H1 (cell line): ENCODE measurements around the gene PRPH2. TPM values are rescaled to one million over a fixed set of nuclear protein-coding genes. Genes with fewer than 3 reads are reported as not detected.

ENCODE experiments used
- ASH2L ChIP-seq: fragments of 200-600, 300-600 bp; sonication (generic); IDR thresholded peaks from one replicate; pipeline ENCODE4 v1.7.1; 2017; ENCODE audit warnings: low read length
- BCL11A ChIP-seq, 2 experiments: IDR thresholded peaks; one replicate each; pipeline ENCODE4 v1.6.1; 2011; ENCODE audit warnings: low read depth in 2 of 2, low read length in 2 of 2, mild to moderate bottlenecking in 2 of 2
- CHD7 ChIP-seq: fragments of 300-600 bp; sonication (generic); IDR thresholded peaks from 2 replicates; pipeline ENCODE4 v1.7.1; 2012; ENCODE audit warnings: low read length, moderate library complexity, mild to moderate bottlenecking, inconsistent platforms; ENCODE audit not compliant: insufficient replicate concordance
- EP300 ChIP-seq, 2 experiments: IDR thresholded peaks; 1 replicate in 1 of 2; 2 replicates in 1 of 2; pipeline ENCODE4 v1.6.1; 2011 to 2012; ENCODE audit warnings: low read depth in 2 of 2, low read length in 2 of 2, mild to moderate bottlenecking in 2 of 2, borderline replicate concordance in 1 of 2, inconsistent platforms in 1 of 2, moderate library complexity in 1 of 2
- MAX ChIP-seq: IDR thresholded peaks from 2 replicates; pipeline ENCODE4 v1.6.1; 2012; ENCODE audit warnings: inconsistent platforms
- NRF1 ChIP-seq: IDR thresholded peaks from 2 replicates; pipeline ENCODE4 v1.6.1; 2011; ENCODE audit warnings: mild to moderate bottlenecking, low read depth, low read length, improper control_type of control experiment
- POLR2A ChIP-seq, 2 experiments: IDR thresholded peaks; 1 replicate in 1 of 2; 2 replicates in 1 of 2; pipeline ENCODE4 v1.6.1; 2011; ENCODE audit warnings: low read depth in 2 of 2, low read length in 2 of 2, mild to moderate bottlenecking in 2 of 2; ENCODE audit errors: control extremely low read depth in 1 of 2
- SIX5 ChIP-seq: IDR thresholded peaks from 2 replicates; pipeline ENCODE4 v1.6.1; 2011; ENCODE audit warnings: mild to moderate bottlenecking, low read depth, low read length
- SP1 ChIP-seq: IDR thresholded peaks from 2 replicates; pipeline ENCODE4 v1.6.1; 2011; ENCODE audit warnings: low read depth, low read length
- SUZ12 ChIP-seq: fragments of 200-600 bp; sonication (generic); IDR thresholded peaks from 2 replicates; pipeline ENCODE4 v1.6.1; 2012; ENCODE audit warnings: mild to moderate bottlenecking, inconsistent platforms, low read length, moderate library complexity, mixed read lengths
- TCF12 ChIP-seq: IDR thresholded peaks from 2 replicates; pipeline ENCODE4 v1.6.1; 2011; ENCODE audit warnings: low read depth, mild to moderate bottlenecking, low read length
- polyA plus RNA-seq, 7 experiments: library from polyadenylated mRNA; depleted of rRNA in 3 of 7; stranded (reverse) in 5 of 7; unstranded in 2 of 7; fragments of >200 nt in 5 of 7; fragments of 200-250 nt in 2 of 7; gene quantifications; 1 replicate in 5 of 7; 2 replicates in 1 of 7; 4 replicates in 1 of 7; pipeline versions ENCODE4 v1.2.1 to v1.2.3, GENCODE V29; 2011 to 2013; ENCODE audit warnings: missing spikeins in 2 of 7, mixed read lengths in 2 of 7
- total RNA-seq: library from RNA; stranded (reverse); fragmentation: NEBNext Ultra II Directional; extraction: Animal tissue kit (Norgen Biotek cat#: 25700); gene quantifications from 2 replicates; pipeline ENCODE4 v1.2.1, GENCODE V29; 2021

Gene PRPH2
- total and polyA plus RNA-seq, 2 of the 8 experiments (the other 6 are each of a cell fraction or from before 2014, with no cell fraction given): 0.23 to 0.65 TPM

GRCh38 chr6:42762426-42762859, 40.0 kb upstream of the PRPH2 start (continued):
- no peak for TF ChIP-seq CHD7
- no peak for TF ChIP-seq SUZ12
- TF ChIP-seq SP1: no peak
- TF ChIP-seq MAX: no peak
- no peak for TF ChIP-seq TCF12
- TF ChIP-seq NRF1: no peak
- no peak for TF ChIP-seq POLR2A (IDR thresholded peaks at IDR 0.05; ENCODE audit: control extremely low read depth in 1 of 2, low read depth in 2 of 2, low read length in 2 of 2)
- no peak for TF ChIP-seq SIX5
- no peak for TF ChIP-seq ASH2L
- TF ChIP-seq BCL11A (IDR thresholded peaks at IDR 0.05; ENCODE audit: low read depth in 2 of 2, low read length in 2 of 2): no peak
- no peak for TF ChIP-seq EP300 (IDR thresholded peaks at IDR 0.05; ENCODE audit: borderline replicate concordance in 1 of 2, low read depth in 2 of 2, low read length in 2 of 2)
- TF ChIP-seq, all 59 proteins: peak for 0
